H7 (cell line): Measurements from ENCODE around the gene ABCA7. TPM values are rescaled to one million over a fixed set of nuclear protein-coding genes. Genes with fewer than 3 reads are reported as not detected.

ENCODE experiments used
- DNase-seq: peaks from one replicate; pipeline ENCODE4 v3.0.0; 2012
- H3K27me3 ChIP-seq: 2 replicates; pipeline ENCODE4 v1.6.0; 2011; ENCODE audit warnings: mild to moderate bottlenecking, low read length; ENCODE audit not compliant: control insufficient read depth, insufficient read depth
- H3K36me3 ChIP-seq: replicated peaks from 2 replicates; pipeline ENCODE4 v1.5.1; 2011; ENCODE audit warnings: low read length; ENCODE audit not compliant: control insufficient read depth, insufficient read depth
- H3K4me3 ChIP-seq: 2 replicates; pipeline ENCODE4 v1.5.1; 2011; ENCODE audit warnings: low read depth, mild to moderate bottlenecking, control low read depth, low read length, moderate library complexity; ENCODE audit not compliant: insufficient read depth
- total RNA-seq: library from RNA; depleted of rRNA; stranded (reverse); fragments of >200 nt; shearing (Covaris generic); gene quantifications from 2 replicates; pipeline ENCODE4 v1.2.3, GENCODE V29; 2014

ABCA7 gene
- total RNA-seq, 1 experiment from 2014 or later = 19.7 TPM

GRCh38 chr19:1035998-1036621 is 3.8 kb upstream of the ABCA7 start:
- H3K27me3 ChIP-seq = no peaks in the 10 kb centered on the region
- peaks cover 26% of the 10 kb centered on the region for H3K36me3 ChIP-seq
- DNase-seq = peak; percentile 81
- H3K4me3 ChIP-seq = no peak overlapping the region

- Histone ChIP-seq H3K27me3 (no peaks in the 10 kb centered on the region), H3K36me3 (peaks cover 19% of the 10 kb centered on the region), H3K4me3 (no peak overlapping the region)
- no peak for DNase-seq
These were observed 2.3 kb upstream of the ABCA7 start for GRCh38 chr19:1037621-1038064.

- Histone ChIP-seq H3K36me3 (peaks cover 13% of the 10 kb centered on the region), H3K4me3 (peak overlapping the region; percentile 28), H3K27me3 (no peaks in the 10 kb centered on the region)
- peak; percentile 67 for DNase-seq
These were observed 795 bp upstream of the ABCA7 start for GRCh38 chr19:1038978-1039645.

GRCh38 chr19:1040476-1041271 is 767 bp downstream of the ABCA7 start:
- Histone ChIP-seq H3K36me3 (peaks cover 12% of the 10 kb centered on the region), H3K27me3 (no peaks in the 10 kb centered on the region), H3K4me3 (peak overlapping the region; percentile 62)
- DNase-seq = peak; percentile 99

GRCh38 chr19:1041272-1041834 is 1.4 kb downstream of the ABCA7 start:
- DNase-seq = no peak
- H3K4me3 ChIP-seq = peak overlapping the region; percentile 24
- peaks cover 7% of the 10 kb centered on the region for H3K36me3 ChIP-seq
- no peaks in the 10 kb centered on the region for H3K27me3 ChIP-seq

- no peak for DNase-seq
- Histone ChIP-seq H3K4me3 (no peak overlapping the region), H3K27me3 (no peaks in the 10 kb centered on the region), H3K36me3 (peaks cover 5% of the 10 kb centered on the region)
These were observed 2.2 kb downstream of the ABCA7 start for GRCh38 chr19:1041835-1042685.

- Histone ChIP-seq H3K36me3 (peaks cover 1% of the 10 kb centered on the region; the same call in 1 of the 2 replicates), H3K27me3 (no peaks in the 10 kb centered on the region), H3K4me3 (no peak overlapping the region)
- DNase-seq = peak; percentile 67
These were observed 3.0 kb downstream of the ABCA7 start for GRCh38 chr19:1042689-1043511.

- Histone ChIP-seq H3K27me3 (no peaks in the 10 kb centered on the region), H3K36me3 (no peaks in the 10 kb centered on the region), H3K4me3 (no peak overlapping the region)
- peak; percentile 97 for DNase-seq
These were observed 5.3 kb downstream of the ABCA7 start for GRCh38 chr19:1045247-1045603.

GRCh38 chr19:1046117-1046626 is 6.3 kb downstream of the ABCA7 start:
- no peaks in the 10 kb centered on the region for H3K36me3 ChIP-seq
- no peaks in the 10 kb centered on the region for H3K27me3 ChIP-seq
- H3K4me3 ChIP-seq = no peak overlapping the region
- no peak for DNase-seq

- no peaks in the 10 kb centered on the region for H3K27me3 ChIP-seq
- H3K36me3 ChIP-seq = no peaks in the 10 kb centered on the region
- no peak overlapping the region for H3K4me3 ChIP-seq
- DNase-seq = no peak
These were observed 7.2 kb downstream of the ABCA7 start for GRCh38 chr19:1046836-1047695.

GRCh38 chr19:1047696-1048147 is 7.8 kb downstream of the ABCA7 start:
- H3K4me3 ChIP-seq = no peak overlapping the region
- DNase-seq = peak; percentile 94
- no peaks in the 10 kb centered on the region for H3K27me3 ChIP-seq
- H3K36me3 ChIP-seq = no peaks in the 10 kb centered on the region

GRCh38 chr19:1049106-1049505 is 9.2 kb downstream of the ABCA7 start:
- H3K4me3 ChIP-seq = no peak overlapping the region
- no peak for DNase-seq
- H3K36me3 ChIP-seq = no peaks in the 10 kb centered on the region
- no peaks in the 10 kb centered on the region for H3K27me3 ChIP-seq
